A673 (cell line): ENCODE results near the gene DHX15. TPM values are rescaled to one million over a fixed set of nuclear protein-coding genes. Genes with fewer than 3 reads are reported as not detected.

ENCODE experiments used
- BruUV-seq: library from RNA; stranded (reverse); fragments of 400-500 nt; replicated peaks from 2 replicates; lab custom pipeline; 2021; lab: Mats Ljungman, UMichigan
- CTCF ChIA-PET: fragments of 300-600 bp; sonication (Branson Sonifier 250); formaldehyde crosslinking; loops from one replicate; lab custom pipeline; 2022; ENCODE audit warnings: antibody characterized with exemption; lab: Charles Lee
- POLR2A ChIA-PET: fragments of 300-600 bp; sonication (Branson Sonifier 250); formaldehyde crosslinking; loops from one replicate; lab custom pipeline; 2022; ENCODE audit warnings: antibody characterized with exemption; ENCODE audit not compliant: low non-redundant PET; lab: Charles Lee
- DNase-seq: peaks from one replicate; pipeline ENCODE4 v3.0.0-alpha.2; 2015; ENCODE audit warnings: low spot score
- H3K27ac ChIP-seq: fragments of 200-600 bp; sonication (generic); 2 replicates; pipeline ENCODE4 v1.5.1; 2016; ENCODE audit warnings: mixed run types, low read depth, mild to moderate bottlenecking, mixed read lengths, antibody characterized with exemption, low read length; ENCODE audit not compliant: poor library complexity, severe bottlenecking
- H3K27me3 ChIP-seq: fragments of 200-600 bp; sonication (generic); replicated peaks from 2 replicates; pipeline ENCODE4 v1.6.1; 2017; ENCODE audit warnings: mixed run types, low read depth, mild to moderate bottlenecking, mixed read lengths, antibody characterized with exemption, low read length; ENCODE audit not compliant: insufficient read depth, poor library complexity
- H3K36me3 ChIP-seq: fragments of 200-600 bp; sonication (generic); 2 replicates; pipeline ENCODE4 v1.6.1; 2016; ENCODE audit warnings: mixed run types, mild to moderate bottlenecking, mixed read lengths, antibody characterized with exemption, low read length; ENCODE audit not compliant: insufficient read depth, poor library complexity, severe bottlenecking
- H3K4me1 ChIP-seq: fragments of 200-600 bp; sonication (generic); 2 replicates; pipeline ENCODE4 v1.6.1; 2017; ENCODE audit warnings: mixed run types, mild to moderate bottlenecking, mixed read lengths, antibody characterized with exemption, low read length; ENCODE audit not compliant: insufficient read depth, poor library complexity, severe bottlenecking
- H3K4me3 ChIP-seq: fragments of 200-600 bp; sonication (generic); 2 replicates; pipeline ENCODE4 v1.5.1; 2016; ENCODE audit warnings: low read depth, mixed run types, mild to moderate bottlenecking, mixed read lengths, low read length; ENCODE audit not compliant: poor library complexity, severe bottlenecking
- H3K9me3 ChIP-seq: fragments of 200-600 bp; sonication (generic); 2 replicates; pipeline ENCODE4 v1.6.1; 2016; ENCODE audit warnings: mixed run types, low read depth, mild to moderate bottlenecking, mixed read lengths, antibody characterized with exemption, low read length; ENCODE audit not compliant: poor library complexity, severe bottlenecking
- EZH2 ChIP-seq: fragments of 200-600 bp; sonication (generic); IDR thresholded peaks from 2 replicates; pipeline ENCODE4 v1.6.1; 2017; ENCODE audit warnings: borderline replicate concordance, low read depth, mild to moderate bottlenecking, mixed read lengths, antibody characterized with exemption, low read length; ENCODE audit not compliant: poor library complexity, severe bottlenecking
- intact Hi-C: fragments of 100-400 bp; cut with micrococcal nuclease; formaldehyde crosslinking; loops from one replicate; pipeline ENCODE4 v1.10.0; 2022; ENCODE audit not compliant: unreplicated experiment
- total RNA-seq: library from RNA; stranded (reverse); gene quantifications from 2 replicates; pipeline ENCODE4 v1.2.3, GENCODE V29; 2021
- TF ChIP-seq, protein P1 (sequence below): fragments of 300-800, 200-600 bp; sonication (generic); conservative IDR thresholded peaks from 2 replicates; pipeline ENCODE4 v1.5.1; 2017; ENCODE audit warnings: low read depth, mild to moderate bottlenecking, antibody characterized with exemption, low read length, moderate library complexity, mixed read lengths

The DHX15 gene
- total RNA-seq, 1 experiment from 2014 or later: 229 TPM

- ChIA-PET CTCF (no interaction called here), POLR2A (no interaction called here)
- Histone ChIP-seq H3K9me3 (no peaks in the 10 kb centered on the region), H3K27ac (no peak overlapping the region), H3K4me3 (no peak overlapping the region), H3K36me3 (peaks cover 79% of the 10 kb centered on the region), H3K27me3 (no peaks in the 10 kb centered on the region), H3K4me1 (no peaks in the 10 kb centered on the region)
- intact Hi-C loops: no loop called here
- BruUV-seq: TSS peak; percentile 16
- no peak for DNase-seq
- TF ChIP-seq, protein P1, sequence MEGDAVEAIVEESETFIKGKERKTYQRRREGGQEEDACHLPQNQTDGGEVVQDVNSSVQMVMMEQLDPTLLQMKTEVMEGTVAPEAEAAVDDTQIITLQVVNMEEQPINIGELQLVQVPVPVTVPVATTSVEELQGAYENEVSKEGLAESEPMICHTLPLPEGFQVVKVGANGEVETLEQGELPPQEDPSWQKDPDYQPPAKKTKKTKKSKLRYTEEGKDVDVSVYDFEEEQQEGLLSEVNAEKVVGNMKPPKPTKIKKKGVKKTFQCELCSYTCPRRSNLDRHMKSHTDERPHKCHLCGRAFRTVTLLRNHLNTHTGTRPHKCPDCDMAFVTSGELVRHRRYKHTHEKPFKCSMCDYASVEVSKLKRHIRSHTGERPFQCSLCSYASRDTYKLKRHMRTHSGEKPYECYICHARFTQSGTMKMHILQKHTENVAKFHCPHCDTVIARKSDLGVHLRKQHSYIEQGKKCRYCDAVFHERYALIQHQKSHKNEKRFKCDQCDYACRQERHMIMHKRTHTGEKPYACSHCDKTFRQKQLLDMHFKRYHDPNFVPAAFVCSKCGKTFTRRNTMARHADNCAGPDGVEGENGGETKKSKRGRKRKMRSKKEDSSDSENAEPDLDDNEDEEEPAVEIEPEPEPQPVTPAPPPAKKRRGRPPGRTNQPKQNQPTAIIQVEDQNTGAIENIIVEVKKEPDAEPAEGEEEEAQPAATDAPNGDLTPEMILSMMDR: no peak
- no peak for TF ChIP-seq EZH2
Measured at GRCh38 chr4:24527371-24527770, 57.0 kb downstream of the DHX15 start.

DNA sequence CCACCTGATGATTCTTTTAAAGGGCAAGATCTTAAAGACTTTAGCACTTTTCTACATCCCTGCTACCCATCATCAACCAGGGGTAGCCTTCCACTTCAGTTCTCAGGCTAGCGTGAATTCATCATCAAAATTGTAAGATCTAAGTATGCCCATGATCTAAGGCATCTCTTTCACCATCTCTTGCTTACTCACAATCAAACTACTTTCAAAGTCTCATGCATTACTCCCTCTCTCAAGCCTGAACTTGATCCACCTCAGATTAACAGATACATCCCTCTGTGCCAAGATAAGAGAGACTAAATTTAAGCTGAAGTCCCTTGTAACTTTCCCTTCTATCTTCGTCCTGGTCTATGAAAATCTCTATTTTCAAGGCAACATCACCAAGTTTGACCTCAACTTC is 62.8 kb downstream of the DHX15 start:
- CTCF ChIA-PET: no interaction called here

DNA sequence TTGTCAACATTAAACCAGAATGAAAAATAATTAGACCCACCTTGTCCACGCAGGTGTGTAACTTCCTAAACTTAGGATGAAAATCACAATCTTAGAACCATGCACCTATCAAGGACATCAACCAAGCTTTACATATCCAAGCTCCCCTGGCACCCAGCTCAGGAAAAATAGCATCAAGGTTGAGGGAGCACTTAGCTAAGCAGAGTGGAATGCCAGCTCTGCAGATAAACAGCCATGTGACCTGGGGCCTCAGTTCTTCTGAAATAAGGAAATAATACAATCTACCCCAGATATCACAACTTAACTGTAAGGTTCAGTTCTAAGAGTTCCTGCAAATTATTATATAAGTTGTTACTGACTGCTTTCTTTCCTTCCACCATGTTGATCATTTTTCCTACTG is 64.7 kb downstream of the DHX15 start:
- Histone ChIP-seq H3K4me3 (no peak overlapping the region), H3K4me1 (no peaks in the 10 kb centered on the region), H3K27ac (no peak overlapping the region), H3K9me3 (no peaks in the 10 kb centered on the region), H3K27me3 (no peaks in the 10 kb centered on the region), H3K36me3 (peaks cover 32% of the 10 kb centered on the region)
- ChIA-PET CTCF (no interaction called here), POLR2A (no interaction called here)
- intact Hi-C loops: no loop called here
- BruUV-seq: no TSS peak
- no peak for DNase-seq
- no peak for TF ChIP-seq EZH2
- TF ChIP-seq, protein P1: no peak

More for the DNA sequence above, 62.8 kb downstream of the DHX15 start:
- BruUV-seq: no TSS peak
- intact Hi-C loops: no loop called here
- H3K4me1 ChIP-seq: no peaks in the 10 kb centered on the region
- TF ChIP-seq, protein P1: no peak
- no peak for TF ChIP-seq EZH2
- no peak overlapping the region for H3K4me3 ChIP-seq
- no peak for DNase-seq
- no peaks in the 10 kb centered on the region for H3K9me3 ChIP-seq
- POLR2A ChIA-PET: interaction anchor here (0.6 kb wide), 1 partner anchor 13 kb away, joined by 4 read pairs; no protein-coding TSS in a partner anchor
- peaks cover 48% of the 10 kb centered on the region for H3K36me3 ChIP-seq
- no peaks in the 10 kb centered on the region for H3K27me3 ChIP-seq
- H3K27ac ChIP-seq: no peak overlapping the region
